GM12864 (cell line): Measurements from ENCODE around the gene SUGCT.

Source experiments
- DNase-seq: peaks from one replicate; pipeline ENCODE4 v3.0.0-alpha.2; 2011; ENCODE audit warnings: low read depth
- H3K4me3 ChIP-seq: 2 replicates; pipeline ENCODE4 v1.5.1; 2011; ENCODE audit warnings: mild to moderate bottlenecking, low read depth, low read length, control low read depth
- CTCF ChIP-seq: IDR thresholded peaks from 2 replicates; pipeline ENCODE4 v1.5.1; 2011; ENCODE audit warnings: low read depth, mild to moderate bottlenecking, moderate library complexity, low read length, control low read depth, inconsistent platforms; ENCODE audit errors: missing control alignments

Gene SUGCT

GRCh38 chr7:40371806-40372440 lies 237.1 kb downstream of the SUGCT start:
- DNase-seq: no peak
- TF ChIP-seq CTCF: no peak
- H3K4me3 ChIP-seq: no peak overlapping the region

GRCh38 chr7:40374575-40374974 lies 239.8 kb downstream of the SUGCT start:
- no peak for TF ChIP-seq CTCF
- no peak overlapping the region for H3K4me3 ChIP-seq

GRCh38 chr7:40380111-40380510 lies 245.3 kb downstream of the SUGCT start:
- no peak for TF ChIP-seq CTCF
- DNase-seq: no peak
- H3K4me3 ChIP-seq: no peak overlapping the region

More at GRCh38 chr7:40374575-40374974, 239.8 kb downstream of the SUGCT start:
- no peak for DNase-seq

GRCh38 chr7:40382145-40382544 lies 247.3 kb downstream of the SUGCT start:
- no peak for DNase-seq
- no peak overlapping the region for H3K4me3 ChIP-seq
- no peak for TF ChIP-seq CTCF

- no peak for TF ChIP-seq CTCF
- H3K4me3 ChIP-seq: no peak overlapping the region
- DNase-seq: peak; percentile 1
Observed at GRCh38 chr7:40393660-40394059, 258.9 kb downstream of the SUGCT start.

- TF ChIP-seq CTCF: no peak
- DNase-seq: no peak
- no peak overlapping the region for H3K4me3 ChIP-seq
Observed at GRCh38 chr7:40394400-40394799, 259.6 kb downstream of the SUGCT start.

GRCh38 chr7:40400525-40400924 lies 265.7 kb downstream of the SUGCT start:
- no peak overlapping the region for H3K4me3 ChIP-seq
- TF ChIP-seq CTCF: no peak
- DNase-seq: no peak
